GM23248 (cell line): Measurements from ENCODE around the gene SLC2A9.

ENCODE experiments used
- EZH2 ChIP-seq: fragments of 200-600 bp; sonication (generic); IDR thresholded peaks from 2 replicates; pipeline ENCODE4 v1.6.1; 2018; ENCODE audit warnings: antibody characterized with exemption, mild to moderate bottlenecking; ENCODE audit not compliant: insufficient read depth, poor library complexity, severe bottlenecking
- EZH2phosphoT487 ChIP-seq: fragments of 200-600 bp; sonication (generic); IDR thresholded peaks from 2 replicates; pipeline ENCODE4 v1.6.1; 2018; ENCODE audit warnings: antibody characterized with exemption, moderate library complexity, mild to moderate bottlenecking, low read depth; ENCODE audit not compliant: insufficient read depth

DNA sequence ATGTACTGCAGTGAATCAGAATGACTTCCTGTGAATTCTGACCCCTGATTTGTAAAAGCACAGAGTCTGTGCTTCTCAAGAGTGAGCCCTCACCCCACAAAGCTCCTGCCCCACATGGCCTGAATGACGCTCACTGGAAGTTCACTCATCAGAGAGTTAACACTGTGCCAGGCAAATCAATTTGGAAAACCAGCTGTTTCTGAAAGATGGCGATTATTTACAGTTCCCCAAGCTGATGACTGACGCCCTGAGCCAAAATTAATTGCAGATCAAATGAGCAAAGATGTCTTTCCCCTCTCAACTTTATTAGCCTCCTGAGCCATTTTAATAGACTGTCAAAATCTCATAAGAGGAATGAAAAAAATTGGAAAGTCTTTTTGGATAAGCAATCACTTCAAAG, 118.0 kb downstream of the SLC2A9 start:
- TF ChIP-seq EZH2phosphoT487 (no peak), EZH2 (no peak)
